PC-3 (cell line): ENCODE measurements around the gene COL1A1.

Experiments
- CTCF ChIP-seq: fragments of 300-600 bp; sonication (generic); conservative IDR thresholded peaks from 2 replicates; pipeline ENCODE4 v1.5.1; 2017; ENCODE audit warnings: antibody characterized with exemption, low read depth, mild to moderate bottlenecking, low read length
- EZH2 ChIP-seq: fragments of 300-600 bp; sonication (generic); IDR thresholded peaks from one replicate; pipeline ENCODE4 v1.6.1; 2017; ENCODE audit warnings: antibody characterized with exemption, mild to moderate bottlenecking, low read length; ENCODE audit not compliant: unreplicated experiment

- TF ChIP-seq CTCF, result no peak
- TF ChIP-seq EZH2, result no peak
Observed at GRCh38 chr17:50199803-50200456, 1.5 kb downstream of the COL1A1 start.
